ENCODE measurements around the gene SLC9A3.

GRCh38 chr5:509611-510185 is 14.6 kb downstream of the SLC9A3 start:
- no peak for TF ChIP-seq POLR2A (IDR thresholded peaks at IDR 0.05)
- TF ChIP-seq, protein P1, sequence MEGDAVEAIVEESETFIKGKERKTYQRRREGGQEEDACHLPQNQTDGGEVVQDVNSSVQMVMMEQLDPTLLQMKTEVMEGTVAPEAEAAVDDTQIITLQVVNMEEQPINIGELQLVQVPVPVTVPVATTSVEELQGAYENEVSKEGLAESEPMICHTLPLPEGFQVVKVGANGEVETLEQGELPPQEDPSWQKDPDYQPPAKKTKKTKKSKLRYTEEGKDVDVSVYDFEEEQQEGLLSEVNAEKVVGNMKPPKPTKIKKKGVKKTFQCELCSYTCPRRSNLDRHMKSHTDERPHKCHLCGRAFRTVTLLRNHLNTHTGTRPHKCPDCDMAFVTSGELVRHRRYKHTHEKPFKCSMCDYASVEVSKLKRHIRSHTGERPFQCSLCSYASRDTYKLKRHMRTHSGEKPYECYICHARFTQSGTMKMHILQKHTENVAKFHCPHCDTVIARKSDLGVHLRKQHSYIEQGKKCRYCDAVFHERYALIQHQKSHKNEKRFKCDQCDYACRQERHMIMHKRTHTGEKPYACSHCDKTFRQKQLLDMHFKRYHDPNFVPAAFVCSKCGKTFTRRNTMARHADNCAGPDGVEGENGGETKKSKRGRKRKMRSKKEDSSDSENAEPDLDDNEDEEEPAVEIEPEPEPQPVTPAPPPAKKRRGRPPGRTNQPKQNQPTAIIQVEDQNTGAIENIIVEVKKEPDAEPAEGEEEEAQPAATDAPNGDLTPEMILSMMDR (IDR thresholded peaks at IDR 0.05): no peak

Data from esophagus squamous epithelium (tissue), 4 donors.